Fibroblast of skin of scalp (primary cell): Measurements from ENCODE around the gene EXD3.
A peak's percentile ranks its signal among the peaks of the same experiment; 100 is the strongest.

Experiments
- DNase-seq: peaks from one replicate; pipeline ENCODE4 v3.0.0-alpha.2; 2013

Gene EXD3

GRCh38 chr9:137315581-137316011 is 107.4 kb downstream of the EXD3 start:
- no peak for DNase-seq

GRCh38 chr9:137314561-137315560 is 108.1 kb downstream of the EXD3 start:
- DNase-seq = no peak

- DNase-seq = no peak
Observed at GRCh38 chr9:137313956-137314560, 108.9 kb downstream of the EXD3 start.

GRCh38 chr9:137313326-137313936 is 109.5 kb downstream of the EXD3 start:
- no peak for DNase-seq

GRCh38 chr9:137312852-137313325 is 110.1 kb downstream of the EXD3 start:
- no peak for DNase-seq

- DNase-seq = no peak
Observed at GRCh38 chr9:137311986-137312851, 110.7 kb downstream of the EXD3 start.

- no peak for DNase-seq
Observed at GRCh38 chr9:137311171-137311985, 111.6 kb downstream of the EXD3 start.

GRCh38 chr9:137310189-137311052 is 112.5 kb downstream of the EXD3 start:
- no peak for DNase-seq

- DNase-seq = no peak
Observed at GRCh38 chr9:137309368-137310188, 113.4 kb downstream of the EXD3 start.

- no peak for DNase-seq
Observed at GRCh38 chr9:137308057-137308619, 114.8 kb downstream of the EXD3 start.

- no peak for DNase-seq
Observed at GRCh38 chr9:137307255-137308056, 115.5 kb downstream of the EXD3 start.

GRCh38 chr9:137306850-137307254 is 116.1 kb downstream of the EXD3 start:
- DNase-seq = no peak

GRCh38 chr9:137306066-137306849 is 116.7 kb downstream of the EXD3 start:
- no peak for DNase-seq

GRCh38 chr9:137305798-137306065 is 117.2 kb downstream of the EXD3 start:
- no peak for DNase-seq

- peak; percentile 28 for DNase-seq
Observed at GRCh38 chr9:137305060-137305797, 117.7 kb downstream of the EXD3 start.

- no peak for DNase-seq
Observed at GRCh38 chr9:137304383-137305059, 118.4 kb downstream of the EXD3 start.
